Kidney tubule cell (primary cell): ENCODE results near the gene TNC.
A peak's percentile ranks its signal among the peaks of the same experiment; 100 is the strongest.

ENCODE experiments used
- DNase-seq: peaks from one replicate; pipeline ENCODE4 v3.0.0-alpha.2; 2018; ENCODE audit warnings: low spot score

The TNC gene

GRCh38 chr9:115117999-115118878 lies at the start of gene TNC:
TNC (minus strand) TSS chr9:115118157; CDS start chr9:115091018, 27,139 bp downstream.
- DNase-seq, result peak; percentile 86

- DNase-seq, result peak; percentile 94
These were observed 49.2 kb upstream of the TNC start for GRCh38 chr9:115167175-115167574.

- DNase-seq, result peak; percentile 45
These were observed 47.3 kb upstream of the TNC start for GRCh38 chr9:115165233-115165632.

DNA sequence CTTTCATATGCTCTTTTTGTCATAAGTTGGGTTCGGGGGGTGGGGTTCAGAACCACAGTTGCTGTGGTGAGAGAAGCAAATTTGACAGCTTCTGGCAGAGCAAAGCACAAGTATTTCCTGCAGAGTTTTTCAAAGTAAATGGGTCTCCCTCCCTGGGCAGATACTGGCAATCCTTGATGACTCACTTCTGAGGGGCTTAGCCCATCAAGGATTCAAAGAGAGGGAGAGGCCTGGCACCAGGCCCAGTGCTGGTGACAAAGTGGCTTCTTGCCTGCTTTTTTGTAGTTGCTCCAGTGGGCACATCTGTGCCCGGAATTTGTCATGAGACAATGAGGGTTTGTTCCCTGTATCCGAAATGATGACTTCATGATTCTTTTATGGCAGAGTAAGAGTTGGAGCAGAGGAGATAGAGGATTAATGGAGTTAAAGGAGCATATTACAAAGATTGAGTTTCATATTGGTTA lies 46.6 kb upstream of the TNC start:
- DNase-seq, result peak; percentile 96

- DNase-seq, result no peak
These were observed 45.0 kb upstream of the TNC start for GRCh38 chr9:115162946-115163345.

GRCh38 chr9:115161446-115161845 lies 43.5 kb upstream of the TNC start:
- no peak for DNase-seq

- DNase-seq, result peak; percentile 84
These were observed 40.9 kb upstream of the TNC start for GRCh38 chr9:115158661-115159481.

DNA sequence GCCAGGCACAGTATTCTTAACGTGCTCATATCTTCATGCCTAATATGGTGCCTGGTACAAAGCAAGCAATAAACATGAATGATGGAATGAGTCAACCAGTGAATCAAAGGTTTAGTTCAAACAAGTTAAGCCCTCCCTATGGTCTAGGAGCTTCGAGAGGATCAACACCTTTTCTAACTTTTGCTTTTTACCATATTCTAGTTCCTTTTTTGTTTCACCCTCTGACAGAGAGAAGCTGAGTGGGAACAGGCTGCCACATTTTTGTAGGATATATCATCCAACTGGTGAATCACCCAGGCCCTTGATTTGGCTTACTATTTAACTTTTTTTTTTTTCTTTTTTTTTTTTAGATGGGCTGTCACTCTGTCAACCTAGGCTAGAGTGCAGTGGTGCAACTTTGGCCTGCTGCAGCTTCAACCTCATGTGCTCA lies 39.3 kb upstream of the TNC start:
- DNase-seq, result peak; percentile 94

DNA sequence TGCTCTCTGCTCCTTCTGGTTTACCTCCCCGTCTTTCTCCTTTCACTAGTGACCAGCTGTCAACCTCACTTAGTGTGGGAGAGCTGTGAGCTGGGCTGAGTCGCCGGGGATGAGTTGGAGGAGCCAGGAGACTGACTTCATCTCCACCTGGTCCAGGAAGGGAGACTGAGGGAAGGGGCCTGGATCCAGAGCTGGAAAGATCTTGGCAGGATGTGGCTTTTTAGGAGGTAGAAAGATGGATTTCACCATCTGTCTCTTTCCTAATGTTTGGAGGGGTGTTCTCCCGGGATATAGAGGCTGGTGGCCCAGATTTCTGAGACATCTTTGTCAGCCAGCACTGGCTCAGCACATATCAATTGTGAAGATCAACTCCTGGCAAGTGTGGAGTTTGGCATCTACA lies 37.1 kb upstream of the TNC start:
- peak; percentile 16 for DNase-seq

DNA sequence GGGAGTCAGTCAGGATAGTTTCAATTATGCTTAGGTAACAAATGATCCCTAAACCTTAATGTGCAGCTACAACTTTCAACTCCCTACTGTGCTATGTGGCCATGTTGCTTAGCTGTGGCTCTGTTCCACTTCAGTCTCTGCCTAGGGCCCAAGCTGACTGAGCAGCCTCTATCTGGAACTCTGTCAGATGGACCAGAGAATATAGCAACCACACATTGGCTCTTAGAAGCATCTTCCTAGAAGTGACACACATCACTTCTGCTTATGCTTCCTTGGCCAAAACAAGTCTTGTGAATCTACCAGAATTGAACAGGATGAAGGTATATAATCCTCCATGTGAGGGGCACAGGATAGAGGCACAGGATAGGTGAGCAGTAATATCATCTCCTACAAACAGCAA lies 36.7 kb upstream of the TNC start:
- no peak for DNase-seq

DNA sequence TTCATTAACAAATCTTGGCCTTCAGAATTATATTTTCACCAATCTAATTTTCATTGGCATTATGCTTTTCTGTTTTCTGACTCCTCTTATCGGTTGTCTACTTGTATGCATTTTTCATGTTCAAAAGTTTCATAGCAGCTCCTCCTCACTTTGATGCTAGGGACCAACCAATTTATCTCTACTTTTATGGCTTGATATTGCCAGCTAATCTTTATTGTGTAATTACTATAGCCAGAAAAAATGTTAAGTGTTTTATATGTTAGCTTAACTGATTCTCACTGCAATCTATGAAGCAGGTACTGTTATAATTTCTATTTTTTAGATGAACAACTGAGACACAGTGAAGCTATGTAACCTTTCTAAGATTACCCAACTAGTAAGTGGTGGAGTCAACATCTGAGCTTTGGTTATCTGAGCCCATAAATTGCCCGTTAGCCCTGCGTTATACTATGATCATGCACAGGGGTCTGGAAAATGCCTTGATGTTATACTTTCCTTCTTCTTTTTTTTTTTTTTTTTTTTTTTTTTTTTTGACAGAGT lies 34.4 kb upstream of the TNC start:
- DNase-seq, result no peak

DNA sequence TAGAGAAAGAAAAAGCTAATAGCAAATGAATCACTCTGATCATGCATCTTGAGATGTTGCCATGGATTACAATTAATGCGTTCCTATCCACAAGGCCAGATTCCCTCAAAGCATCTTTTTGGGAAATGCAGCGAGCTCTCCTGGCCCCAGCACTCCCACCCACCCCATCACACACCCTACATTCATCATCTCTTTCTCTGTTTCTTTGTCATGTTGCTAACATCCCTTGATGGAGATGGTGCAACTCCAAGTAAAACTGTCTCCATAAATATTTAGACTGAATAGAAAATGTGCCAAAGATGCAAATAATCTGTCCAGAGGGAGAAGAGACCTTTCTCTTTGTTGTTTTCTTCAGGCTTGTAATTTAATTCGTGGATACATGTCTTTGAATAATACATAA lies 30.8 kb upstream of the TNC start:
- no peak for DNase-seq

DNA sequence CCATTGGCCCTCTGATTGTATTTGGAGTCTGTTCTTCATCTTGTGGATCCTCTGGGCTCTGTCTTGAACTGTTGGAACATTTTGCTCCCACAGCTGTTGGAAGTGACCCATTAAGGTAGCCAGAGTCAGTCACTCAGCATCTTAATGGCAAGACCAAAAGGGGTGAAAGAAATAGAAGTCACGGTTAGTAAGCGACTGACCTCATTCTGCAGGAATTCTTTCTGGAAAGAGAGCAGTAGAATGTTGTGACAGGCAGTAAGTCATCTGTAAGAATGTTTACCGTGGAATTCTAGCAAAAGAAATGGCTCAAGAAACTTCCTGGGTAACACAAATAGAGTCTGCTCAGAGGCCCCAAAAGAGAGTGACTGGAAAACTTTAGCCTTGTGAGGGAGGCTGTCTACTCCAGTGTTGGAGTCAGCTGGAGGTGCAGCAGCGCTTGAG lies 28.6 kb upstream of the TNC start:
- DNase-seq, result peak; percentile 95

DNA sequence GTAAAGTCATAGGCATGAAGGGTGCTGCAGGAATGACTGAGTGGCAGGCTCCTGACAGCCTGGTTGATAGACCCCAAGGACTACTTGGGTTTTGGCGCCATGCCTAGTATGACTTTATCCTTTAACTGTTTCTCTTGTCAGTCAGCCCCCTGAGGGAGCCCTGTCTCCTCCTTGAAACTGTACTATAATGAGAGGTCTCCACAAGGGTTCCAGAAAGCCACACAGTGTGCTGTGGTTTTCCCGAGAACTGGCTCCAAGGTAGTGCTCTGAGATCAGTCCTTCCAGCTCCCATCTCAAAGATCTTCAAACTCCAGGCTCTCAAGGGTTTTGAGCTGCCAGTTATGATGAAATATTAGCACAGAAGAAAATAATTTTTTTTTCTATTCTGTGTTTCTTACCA lies 26.7 kb upstream of the TNC start:
- peak; percentile 13 for DNase-seq

DNA sequence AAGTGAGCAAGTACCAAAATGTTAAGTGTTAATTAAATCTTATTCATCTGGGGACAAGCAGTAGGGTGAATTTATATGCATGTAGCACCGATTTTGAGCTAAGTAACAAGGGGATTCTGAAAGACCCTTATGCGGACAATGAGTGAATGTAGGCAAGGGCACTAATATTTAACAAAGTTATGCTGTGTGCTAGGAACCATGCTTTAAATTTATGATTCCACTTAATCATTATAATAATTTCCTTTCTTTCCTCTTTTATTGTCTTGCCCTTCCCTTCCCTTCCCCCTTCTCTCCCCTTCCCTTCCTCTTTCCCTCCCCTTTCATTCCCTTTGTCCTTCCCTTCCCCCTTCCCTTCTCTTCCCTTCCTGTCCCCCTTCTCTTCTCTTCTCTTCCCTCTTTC lies 25.7 kb upstream of the TNC start:
- DNase-seq, result no peak

GRCh38 chr9:115142517-115143270 lies 24.7 kb upstream of the TNC start:
- DNase-seq, result no peak

DNA sequence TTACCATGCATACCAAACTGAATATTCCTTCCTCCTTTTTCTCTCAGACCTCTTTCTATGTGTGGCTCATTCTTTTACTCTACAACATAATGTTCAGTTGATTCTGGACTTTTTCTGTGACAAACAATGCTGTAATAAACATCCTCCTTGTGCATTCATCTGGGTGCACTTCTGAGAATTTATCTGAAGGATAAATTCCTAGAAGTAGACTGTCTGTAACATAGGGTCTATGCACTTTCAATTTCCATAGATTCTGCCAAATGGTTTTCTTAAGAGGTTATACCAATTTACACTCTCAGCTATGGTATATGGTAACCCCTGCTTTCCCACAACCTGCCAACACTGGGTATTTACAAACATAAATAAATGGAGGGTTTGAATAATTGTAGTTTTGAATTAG lies 24.1 kb upstream of the TNC start:
- no peak for DNase-seq

DNA sequence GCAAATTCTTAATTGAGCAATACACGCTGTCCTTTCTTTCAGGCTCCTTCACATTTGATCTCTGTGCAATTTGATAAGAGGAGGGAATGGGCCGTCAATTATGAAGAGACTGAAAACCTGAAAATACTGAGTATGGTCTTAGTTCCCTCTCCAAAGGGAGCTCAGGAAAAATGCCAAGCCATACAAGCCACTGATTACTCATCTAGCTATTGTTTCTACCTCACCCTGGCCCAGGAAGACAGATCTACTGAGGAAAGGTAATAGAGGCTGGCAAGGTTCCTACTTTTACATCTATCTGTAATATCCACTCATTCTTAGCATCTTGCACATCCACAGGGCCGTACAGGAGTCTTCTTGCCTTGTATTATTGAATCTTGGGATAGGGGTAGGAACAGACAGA lies 23.7 kb upstream of the TNC start:
- DNase-seq, result peak; percentile 33

DNA sequence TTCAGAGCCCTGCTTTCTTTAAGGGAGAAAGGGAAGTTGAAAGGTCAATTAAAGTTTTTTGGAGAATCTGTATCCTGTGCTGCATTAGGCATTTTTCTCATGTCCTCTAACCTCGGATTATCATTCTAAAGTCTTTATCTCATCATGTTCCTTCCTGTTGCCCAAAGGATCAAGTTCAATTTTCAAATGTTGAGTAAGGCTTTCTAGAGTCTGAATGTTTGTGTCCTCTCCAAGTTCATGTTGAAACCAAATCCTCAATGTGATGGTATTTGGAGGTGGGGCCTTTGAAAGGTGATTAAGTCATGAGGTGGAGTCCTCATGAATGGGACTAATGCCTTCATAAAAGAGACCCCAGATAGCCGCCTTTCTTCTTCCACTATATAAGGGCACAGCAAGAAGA lies 20.2 kb upstream of the TNC start:
- DNase-seq, result no peak

DNA sequence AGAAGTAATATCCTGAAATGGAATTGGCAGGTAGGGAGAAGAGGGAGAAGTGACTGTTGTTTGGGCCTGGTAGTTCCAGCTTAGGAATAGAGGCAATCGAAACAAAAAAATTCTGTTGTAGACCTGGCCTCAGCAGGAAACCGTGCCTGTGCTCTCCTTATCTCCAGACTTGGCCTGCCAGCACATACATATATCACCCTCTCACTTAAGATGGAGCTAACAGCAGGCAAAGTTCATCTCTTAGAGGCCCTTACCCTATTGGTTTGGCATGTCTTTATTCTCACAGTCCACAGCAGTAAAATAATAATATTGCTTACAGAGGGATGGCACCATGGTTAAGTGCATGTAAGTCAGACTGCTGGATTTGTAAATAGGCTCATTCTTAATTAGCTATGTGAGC lies 19.6 kb upstream of the TNC start:
- DNase-seq, result no peak

- no peak for DNase-seq
These were observed 18.1 kb upstream of the TNC start for GRCh38 chr9:115135821-115136778.
